Measurements from ENCODE around the gene CD9.
"Not testable (repeated sequence)": the region's sequence is repeated elsewhere in the genome, so short reads cannot be mapped to it uniquely, and the experiment has no call there.

CD9 gene

GRCh38 chr12:6200256-6201212, at the start of gene CD9:
Gene CD9 (plus strand): TSS chr12:6200400. CDS start chr12:6200500, 100 bp downstream.
- no peak for DNase-seq

DNA sequence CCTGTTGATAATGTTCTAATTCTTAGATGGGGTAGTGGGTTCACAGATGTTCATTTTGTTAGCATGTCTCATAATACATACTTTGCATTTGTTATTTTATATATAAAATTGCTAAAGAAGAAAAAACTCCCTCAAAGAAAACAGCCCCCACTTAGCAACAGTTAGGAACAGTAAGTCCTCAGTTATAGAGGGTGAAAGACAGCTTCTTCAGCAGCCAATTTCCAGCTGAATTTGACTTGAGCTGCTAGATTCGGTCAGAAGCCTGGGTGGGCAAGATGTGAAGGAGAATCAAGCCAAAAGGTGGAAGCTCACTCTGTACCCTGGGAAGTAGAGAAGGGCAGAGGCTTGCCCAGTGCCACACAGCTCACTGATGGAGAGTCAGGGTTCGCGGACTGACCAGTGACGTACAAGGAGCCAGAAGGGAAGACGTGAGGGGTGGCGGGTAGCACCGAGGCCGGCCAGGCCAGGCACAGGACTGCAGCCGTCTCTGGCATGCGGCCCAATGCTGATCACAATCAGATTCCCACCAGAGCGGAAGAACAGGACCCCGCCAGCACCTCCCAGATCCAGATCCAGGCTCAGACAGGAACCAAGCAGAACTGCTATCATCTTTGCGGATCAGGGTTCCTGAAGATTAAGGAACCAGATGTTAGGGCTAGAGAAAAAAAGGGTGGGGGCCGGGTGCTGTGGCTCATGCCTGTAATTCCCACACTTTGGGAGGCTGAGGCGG, 45.3 kb upstream of the CD9 start:
- DNase-seq, result peak; percentile 23

- no peak for DNase-seq
These were observed 42.7 kb upstream of the CD9 start for GRCh38 chr12:6157482-6157881.

- no peak for DNase-seq
These were observed 41.9 kb upstream of the CD9 start for GRCh38 chr12:6158255-6158654.

GRCh38 chr12:6158749-6159148, 41.5 kb upstream of the CD9 start:
- no peak for DNase-seq

- DNase-seq, result not testable (repeated sequence)
These were observed 40.8 kb upstream of the CD9 start for GRCh38 chr12:6159166-6160011.

- not testable (repeated sequence) for DNase-seq
These were observed 40.1 kb upstream of the CD9 start for GRCh38 chr12:6160049-6160649.

GRCh38 chr12:6161124-6161882, 38.9 kb upstream of the CD9 start:
- DNase-seq, result no peak

GRCh38 chr12:6163416-6164060, 36.7 kb upstream of the CD9 start:
- no peak for DNase-seq

GRCh38 chr12:6165395-6165794, 34.8 kb upstream of the CD9 start:
- no peak for DNase-seq

- no peak for DNase-seq
These were observed 33.4 kb upstream of the CD9 start for GRCh38 chr12:6166808-6167207.

GRCh38 chr12:6167327-6168280, 32.6 kb upstream of the CD9 start:
- DNase-seq, result peak; percentile 91

DNA sequence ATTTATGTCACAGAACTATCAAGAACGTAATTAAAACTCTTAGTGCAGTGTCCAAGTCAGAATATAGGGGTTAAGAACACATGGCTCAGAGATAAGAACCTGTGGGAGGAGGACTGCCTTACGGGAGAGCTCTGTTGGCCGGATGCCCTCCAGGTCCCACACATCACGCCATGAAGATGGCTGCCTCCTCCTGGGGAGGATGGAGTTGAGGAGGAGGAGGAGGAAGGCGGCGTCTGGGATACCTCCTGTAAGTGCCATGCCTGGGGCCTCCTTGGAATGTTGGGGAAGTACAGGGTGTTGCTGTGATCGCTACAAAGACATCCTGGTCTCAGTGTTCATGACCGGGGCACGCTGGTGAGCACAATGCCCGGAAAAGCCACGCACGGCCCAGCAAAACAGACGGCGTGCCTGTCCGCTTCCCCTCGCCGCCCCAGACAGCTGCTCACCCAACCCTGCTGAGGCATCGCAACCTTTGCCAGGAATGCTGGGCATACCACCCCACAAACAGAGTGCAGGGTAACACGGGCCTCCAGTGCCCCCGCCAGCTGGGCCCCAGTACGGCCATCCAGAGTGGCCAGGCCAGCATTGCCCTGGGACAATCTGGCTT, 28.7 kb upstream of the CD9 start:
- peak; percentile 65 for DNase-seq

GRCh38 chr12:6172086-6172485, 28.1 kb upstream of the CD9 start:
- no peak for DNase-seq

DNA sequence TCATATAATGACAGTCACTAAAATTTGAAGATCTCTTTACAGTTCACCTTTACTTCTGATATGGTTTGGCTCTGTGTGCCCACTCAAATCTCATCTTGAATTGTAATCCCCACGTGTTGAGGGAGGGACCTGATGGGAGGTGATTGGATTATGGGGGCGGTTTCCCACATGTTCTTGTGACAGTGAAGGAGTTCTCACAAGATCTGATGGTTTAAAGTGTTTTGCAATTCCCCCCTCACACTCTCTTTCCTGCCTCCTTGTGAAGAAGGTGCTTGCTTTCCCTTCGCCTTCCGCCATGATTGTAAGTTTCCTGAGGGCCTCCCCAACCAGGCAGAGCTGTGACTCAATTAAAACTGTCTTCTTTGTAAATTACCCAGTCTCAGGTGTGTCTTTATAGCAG, 27.3 kb upstream of the CD9 start:
- no peak for DNase-seq

DNA sequence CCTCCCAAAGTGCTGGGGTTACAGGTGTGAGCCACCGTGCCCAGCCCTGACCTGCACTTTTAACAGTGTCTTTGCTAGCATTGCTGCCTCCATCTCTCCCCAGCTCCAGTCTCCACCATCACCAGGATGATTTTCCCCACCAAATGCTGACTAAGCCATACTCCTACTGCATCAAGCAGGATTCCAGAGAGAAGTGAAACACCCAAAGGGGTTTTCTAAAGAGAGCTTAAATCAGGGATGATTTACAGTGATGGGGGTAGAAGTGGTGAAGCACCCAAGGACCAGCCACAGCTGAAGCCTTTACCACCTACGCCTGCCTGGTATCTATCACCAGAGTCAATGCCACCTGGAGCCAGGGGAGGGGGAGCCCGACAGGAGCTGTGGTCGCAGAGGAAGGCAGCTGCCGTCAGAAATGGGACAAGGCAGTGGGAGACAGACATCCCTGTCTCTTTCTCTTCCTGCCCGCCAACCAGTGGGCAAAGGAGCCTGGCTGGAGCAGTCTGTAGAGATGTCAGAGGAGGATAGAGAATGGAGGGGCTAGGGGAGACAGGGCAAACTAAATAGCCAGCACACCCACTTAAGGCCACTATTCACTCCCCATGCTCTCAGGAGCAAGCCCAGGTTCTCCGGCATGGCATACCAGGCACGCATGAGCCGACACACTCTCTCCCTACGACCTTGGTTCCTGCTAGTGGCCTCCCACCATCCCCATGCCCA, 22.4 kb upstream of the CD9 start:
- DNase-seq, result no peak

- DNase-seq, result no peak
These were observed 21.0 kb upstream of the CD9 start for GRCh38 chr12:6178981-6179761.

All from OCI-M1 (cell line).